ENCODE results near the gene TPM2. TPM values are rescaled to one million over a fixed set of nuclear protein-coding genes. Genes with fewer than 3 reads are reported as not detected.

Gene TPM2
- 1,294 and 1,826 TPM in 2 replicates for total RNA-seq

GRCh38 chr9:35689542-35690293, at the start of gene TPM2:
Gene TPM2, minus strand, starts transcription at chr9:35689925. Its CDS starts 108 bp downstream, at chr9:35689817.

GRCh38 chr9:35732185-35732799, 42.6 kb upstream of the TPM2 start, which contains the start of the genes CREB3 and TLN1:
Gene CREB3, plus strand, starts transcription at chr9:35732666. Its CDS starts 107 bp downstream, at chr9:35732773.
Gene TLN1, minus strand, starts transcription at chr9:35732195. Its CDS starts 6,501 bp downstream, at chr9:35725694.

GRCh38 chr9:35673132-35674024, 16.3 kb downstream of the TPM2 start, which contains the start of gene CA9:
Gene CA9, plus strand, starts transcription at chr9:35673928. Its CDS starts 32 bp downstream, at chr9:35673960.

GRCh38 chr9:35664531-35665470, 24.9 kb downstream of the TPM2 start, which contains the start of gene ARHGEF39:
Gene ARHGEF39, minus strand, starts transcription at chr9:35665195. Its CDS starts 26 bp downstream, at chr9:35665169.

GRCh38 chr9:35658137-35658967, 31.4 kb downstream of the TPM2 start, which contains the start of gene CCDC107:
Gene CCDC107, plus strand, starts transcription at chr9:35658292. Its CDS starts 88 bp downstream, at chr9:35658380.

GRCh38 chr9:35657546-35658136, 32.1 kb downstream of the TPM2 start, which contains the start of gene RMRP:
Gene RMRP, minus strand, starts transcription at chr9:35658019.

GRCh38 chr9:35650341-35651158, 39.2 kb downstream of the TPM2 start, which contains the start of gene SIT1:
Gene SIT1, minus strand, starts transcription at chr9:35650931. Its CDS starts 78 bp downstream, at chr9:35650853.

Other genes with a start within 250 kb of the TPM2 start
- gene RUSC2, start 199.8 kb downstream of the TPM2 start, total RNA-seq = 22.6 and 44.1 TPM in 2 replicates
- 11.9 and 12.2 TPM in 2 replicates for gene TESK1, start 84.7 kb downstream of the TPM2 start, total RNA-seq
- 0.32 and 1.2 TPM in 2 replicates for gene CD72, start 71.5 kb downstream of the TPM2 start, total RNA-seq
- not detected in 2 replicates for gene SIT1, start 39.0 kb downstream of the TPM2 start, total RNA-seq
- gene RMRP, start 31.9 kb downstream of the TPM2 start, total RNA-seq = 680 and 5,299 TPM in 2 replicates
- gene CCDC107, start 31.6 kb downstream of the TPM2 start, total RNA-seq = 9.2 and 13.7 TPM in 2 replicates
- gene ARHGEF39, start 24.7 kb downstream of the TPM2 start, total RNA-seq = 0.30 and 0.92 TPM in 2 replicates
- gene CA9, start 16.0 kb downstream of the TPM2 start, total RNA-seq = 3.6 and 8.1 TPM in 2 replicates
- 548 and 1,223 TPM in 2 replicates for gene TLN1, start 42.3 kb upstream of the TPM2 start, total RNA-seq
- gene CREB3, start 42.7 kb upstream of the TPM2 start, total RNA-seq = 97.4 and 118 TPM in 2 replicates
- 23.5 and 31.0 TPM in 2 replicates for gene GBA2, start 59.3 kb upstream of the TPM2 start, total RNA-seq
- gene RGP1, start 59.4 kb upstream of the TPM2 start, total RNA-seq = 12.5 and 21.2 TPM in 2 replicates
- 0.30 and 0.55 TPM in 2 replicates for gene MSMP, start 64.4 kb upstream of the TPM2 start, total RNA-seq
- gene NPR2, start 101.7 kb upstream of the TPM2 start, total RNA-seq = 30.6 and 38.0 TPM in 2 replicates
- 0.55 and 1.2 TPM in 2 replicates for gene SPAG8, start 122.3 kb upstream of the TPM2 start, total RNA-seq
- 7.5 and 11.9 TPM in 2 replicates for gene HINT2, start 125.1 kb upstream of the TPM2 start, total RNA-seq
- gene FAM221B, start 138.8 kb upstream of the TPM2 start, total RNA-seq = not detected in 2 replicates
- 2.7 and 6.2 TPM in 2 replicates for gene TMEM8B, start 139.3 kb upstream of the TPM2 start, total RNA-seq
- not detected in 2 replicates for gene OR13J1, start 180.5 kb upstream of the TPM2 start, total RNA-seq
- 0.30 and 0.51 TPM in 2 replicates for gene HRCT1, start 216.3 kb upstream of the TPM2 start, total RNA-seq
- 0.14 TPM in 1 of 2 replicates, not detected in the other for gene SPAAR, start 219.6 kb upstream of the TPM2 start, total RNA-seq